HG03064 (cell line): ENCODE measurements around the gene MFGE8.

Experiments
- ATAC-seq: cut with Tn5 transposase; IDR thresholded peaks from one replicate; pipeline ENCODE4 v1.9.1; 2021; ENCODE audit warnings: low read depth; ENCODE audit not compliant: unreplicated experiment

MFGE8 gene

DNA sequence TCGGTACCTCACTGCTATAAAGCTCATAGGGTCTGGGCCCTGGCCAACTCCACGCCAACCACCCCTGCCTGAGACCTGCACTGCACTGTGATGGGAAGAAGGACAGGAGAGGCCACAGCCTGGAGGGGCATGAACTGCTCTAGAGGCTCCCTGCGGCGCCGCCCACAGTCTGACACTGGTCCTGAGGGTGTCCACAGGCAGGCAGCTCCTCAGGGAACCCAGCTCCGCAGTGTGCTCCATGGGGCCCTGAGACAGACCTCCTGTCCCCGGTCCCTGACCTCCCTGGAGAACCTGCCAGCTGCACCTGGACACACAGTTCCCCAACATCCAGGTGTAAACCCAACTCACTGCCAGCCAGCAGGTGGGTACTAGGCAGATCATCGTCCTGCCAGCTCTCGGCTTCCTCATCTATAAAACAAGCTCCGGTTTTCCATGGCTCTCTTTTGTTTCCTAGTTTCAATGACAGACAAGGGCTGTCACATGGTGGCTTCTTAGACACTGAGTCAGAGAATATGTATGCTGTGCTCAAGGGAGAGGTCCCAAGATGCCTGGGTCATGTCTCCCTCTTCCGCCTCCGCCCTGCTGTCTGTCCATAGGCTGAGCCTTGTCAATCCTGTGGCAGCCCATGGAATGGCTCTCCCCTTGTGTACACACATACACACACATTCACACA is 12.7 kb downstream of the MFGE8 start:
- ATAC-seq, result no peak

DNA sequence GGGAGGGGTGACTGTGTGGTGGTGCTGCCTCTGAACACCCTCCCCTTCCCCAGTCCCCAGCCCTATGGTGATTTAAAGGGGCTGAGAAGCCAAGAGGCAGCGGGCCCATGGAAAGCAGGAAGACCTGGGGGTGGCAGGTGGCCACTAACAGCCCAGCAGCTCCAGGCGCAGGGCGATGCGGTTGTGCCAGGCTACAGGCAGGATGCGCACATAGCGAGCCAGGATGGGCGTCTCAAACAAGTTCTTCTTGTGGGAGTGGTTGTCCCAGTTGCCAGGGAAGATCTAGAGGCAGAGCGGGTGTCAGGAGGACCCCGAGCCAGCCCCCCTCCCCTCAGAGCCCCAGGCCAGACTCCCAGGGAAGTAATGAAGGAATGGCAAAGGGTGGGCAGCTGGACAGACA is 13.9 kb downstream of the MFGE8 start:
- no peak for ATAC-seq

DNA sequence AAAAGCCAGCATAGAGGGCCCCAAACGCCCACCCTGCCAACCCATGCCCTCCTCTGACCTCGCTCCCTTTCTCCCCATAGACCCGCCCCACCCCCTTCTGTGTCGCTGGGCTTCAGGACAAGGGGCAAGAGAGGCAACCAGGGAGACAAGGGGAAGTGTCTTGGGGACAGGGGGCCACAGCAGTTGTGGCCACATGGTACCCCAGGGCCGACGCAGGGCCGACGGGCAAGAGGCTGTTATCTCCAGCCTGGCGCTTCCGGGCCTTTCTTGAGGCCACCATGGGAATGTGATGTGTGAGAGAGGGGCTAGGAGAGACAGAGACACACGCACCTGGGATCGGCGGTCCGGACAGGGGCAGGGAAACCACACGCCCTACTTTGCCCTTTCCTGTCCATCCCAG is 14.4 kb downstream of the MFGE8 start:
- ATAC-seq, result no peak

DNA sequence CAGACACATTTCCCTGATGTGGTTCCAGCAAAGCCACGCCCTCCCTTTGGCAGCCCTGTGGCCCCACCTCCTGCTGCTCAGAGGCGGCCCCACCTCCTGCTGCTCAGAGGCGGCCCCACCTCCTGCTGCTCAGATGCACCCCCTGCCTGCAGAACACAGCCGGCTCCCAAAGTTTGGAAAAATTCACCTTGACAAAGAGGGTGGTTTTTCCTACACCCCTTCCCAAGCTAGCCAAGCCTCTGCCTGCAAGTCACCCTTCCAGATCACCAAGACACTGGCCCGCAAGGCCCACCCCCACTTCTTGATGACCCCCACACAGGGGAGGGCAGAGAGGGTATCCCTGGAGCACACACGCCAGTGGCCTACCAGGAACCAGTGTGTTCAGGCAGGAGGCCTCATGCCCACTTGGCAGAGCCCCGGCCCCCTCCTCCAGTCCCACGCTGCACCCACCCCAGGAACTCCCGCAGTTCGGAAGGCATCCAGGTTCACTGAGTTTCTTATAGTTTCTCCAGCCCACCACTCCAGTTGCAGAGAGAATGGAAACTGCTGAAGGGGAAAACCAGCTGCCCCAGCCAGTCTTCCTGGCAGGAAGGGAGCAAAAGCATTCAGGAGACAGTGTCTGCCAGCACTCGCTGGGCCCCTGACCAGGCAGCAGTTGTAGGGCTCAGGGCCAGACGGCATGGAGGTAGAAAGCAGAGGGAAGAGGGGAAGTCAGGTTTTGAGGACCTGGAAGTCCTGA is 15.6 kb downstream of the MFGE8 start:
- no peak for ATAC-seq

DNA sequence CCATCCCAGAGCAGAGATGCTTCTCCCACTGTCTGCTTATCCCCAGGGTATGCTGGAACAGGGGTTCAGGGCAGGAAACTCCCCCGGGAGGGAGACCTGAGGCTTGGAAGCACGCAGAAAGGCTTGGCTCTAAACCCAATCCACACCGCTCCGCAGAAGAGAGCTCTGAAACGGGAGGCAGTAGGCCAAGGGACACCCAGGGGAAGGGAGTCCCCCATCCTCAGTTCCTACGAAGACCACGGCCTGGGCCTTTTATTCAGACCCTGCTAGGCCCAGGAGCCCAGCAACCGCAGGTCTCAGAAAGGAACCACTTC is 16.1 kb downstream of the MFGE8 start:
- ATAC-seq, result no peak

DNA sequence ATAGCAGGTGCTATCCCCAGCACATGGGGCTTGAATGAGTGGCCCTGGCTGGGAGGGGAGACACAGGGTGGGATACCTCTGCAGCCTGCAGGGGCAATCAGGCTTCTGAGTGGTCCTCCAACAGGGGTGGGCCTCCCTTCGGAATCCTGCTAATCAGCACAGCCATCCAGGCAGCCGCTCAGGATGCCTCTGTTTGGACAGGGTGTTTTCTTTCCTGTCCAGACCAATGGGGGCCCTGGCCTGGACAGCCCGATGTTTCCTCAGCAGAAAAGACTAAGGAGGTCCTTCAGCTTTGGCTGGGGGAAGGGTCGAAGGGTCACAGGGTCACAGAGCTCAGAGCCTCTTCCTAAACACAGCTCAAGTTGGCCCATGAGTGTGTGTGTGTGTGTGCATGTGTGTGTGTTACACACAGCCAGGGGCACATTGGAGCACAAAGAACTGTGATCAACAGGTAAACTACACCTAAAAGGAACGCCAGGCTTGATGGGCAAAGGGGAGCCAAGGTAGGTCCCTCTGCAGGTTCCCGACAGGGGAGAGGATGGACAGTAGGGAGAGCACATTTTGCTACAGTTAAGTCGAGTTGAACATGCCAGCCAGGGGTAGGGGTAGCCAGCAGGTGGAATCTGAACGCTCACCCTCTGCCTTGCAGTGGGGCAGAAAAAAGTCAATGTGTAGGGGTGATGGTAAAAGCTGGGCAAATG is 16.7 kb downstream of the MFGE8 start:
- ATAC-seq, result no peak

DNA sequence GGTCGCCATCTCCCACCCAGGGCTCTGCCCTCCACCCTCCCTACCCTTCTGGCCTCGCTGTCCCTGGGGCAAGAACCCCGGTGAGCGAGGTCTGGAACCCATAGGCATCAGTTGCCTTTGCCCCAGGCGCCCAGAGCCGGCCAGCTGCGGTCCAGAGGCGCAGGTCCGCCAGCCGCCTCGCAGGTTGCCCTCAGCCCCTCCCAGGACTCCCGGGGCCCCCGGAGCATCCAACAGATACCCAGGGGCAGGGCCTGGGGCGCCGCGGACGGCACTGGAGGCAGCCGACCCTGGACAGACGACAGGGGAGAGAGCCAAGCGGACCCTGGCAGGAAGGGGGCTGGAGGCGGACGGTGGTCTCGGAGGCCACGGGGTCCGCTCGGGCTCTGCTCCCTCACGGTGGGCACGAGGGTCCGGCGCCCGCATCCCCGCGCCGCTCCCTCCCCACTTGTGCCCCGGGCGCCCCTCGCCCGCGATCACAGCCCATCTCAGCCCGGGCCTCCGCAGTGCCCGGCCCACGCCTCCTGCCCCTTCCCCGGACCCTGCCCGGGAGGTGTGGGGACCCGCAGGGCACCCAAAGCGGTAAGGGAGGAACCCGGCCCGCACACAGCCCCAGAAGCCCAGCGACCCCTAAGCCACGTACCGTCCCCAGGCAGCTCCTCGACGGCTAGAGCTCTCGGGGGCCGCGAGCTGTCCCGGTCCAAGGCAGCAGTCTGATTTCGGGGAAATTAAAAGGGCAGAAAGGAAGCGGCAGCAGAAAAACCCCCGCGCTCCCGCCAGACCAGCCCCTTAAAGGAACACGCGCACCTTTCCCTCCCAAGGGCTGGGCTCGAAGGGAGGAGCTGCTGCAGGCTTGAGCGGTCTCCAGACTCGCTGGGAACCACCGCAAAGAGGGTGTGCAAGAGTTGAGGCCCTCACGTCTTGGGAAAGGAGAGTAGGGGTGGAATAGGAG is 18.1 kb downstream of the MFGE8 start, which contains the start of gene HAPLN3:
Gene HAPLN3, minus strand, starts transcription at position 726 of the 949 bp plus-strand sequence. CDS start 8,246 bp downstream, outside the sequence.
- ATAC-seq, result no peak

DNA sequence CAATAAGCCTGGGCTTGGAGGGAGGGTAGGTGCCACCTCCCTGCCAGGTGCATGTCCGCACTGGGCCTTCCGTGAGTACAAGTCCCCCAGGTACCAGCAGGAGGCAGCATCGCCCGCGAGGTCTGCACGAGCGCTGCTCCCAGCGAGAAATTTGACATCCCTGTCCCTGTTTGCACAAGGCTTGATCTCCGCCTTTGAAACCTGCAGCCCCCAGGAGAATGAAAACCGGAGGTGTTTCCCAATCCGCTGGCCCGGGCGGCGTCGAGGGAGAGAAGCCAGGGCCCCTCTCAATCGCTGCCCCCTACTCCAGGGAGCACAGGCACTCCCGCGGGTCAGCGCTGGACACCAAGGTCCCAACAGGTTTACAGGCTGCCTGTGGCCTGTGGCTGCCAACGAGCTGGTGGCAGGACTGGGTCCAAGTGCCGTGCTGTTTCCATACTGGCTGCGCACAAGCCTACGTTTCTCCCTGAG is 18.8 kb downstream of the MFGE8 start:
- ATAC-seq, result no peak

DNA sequence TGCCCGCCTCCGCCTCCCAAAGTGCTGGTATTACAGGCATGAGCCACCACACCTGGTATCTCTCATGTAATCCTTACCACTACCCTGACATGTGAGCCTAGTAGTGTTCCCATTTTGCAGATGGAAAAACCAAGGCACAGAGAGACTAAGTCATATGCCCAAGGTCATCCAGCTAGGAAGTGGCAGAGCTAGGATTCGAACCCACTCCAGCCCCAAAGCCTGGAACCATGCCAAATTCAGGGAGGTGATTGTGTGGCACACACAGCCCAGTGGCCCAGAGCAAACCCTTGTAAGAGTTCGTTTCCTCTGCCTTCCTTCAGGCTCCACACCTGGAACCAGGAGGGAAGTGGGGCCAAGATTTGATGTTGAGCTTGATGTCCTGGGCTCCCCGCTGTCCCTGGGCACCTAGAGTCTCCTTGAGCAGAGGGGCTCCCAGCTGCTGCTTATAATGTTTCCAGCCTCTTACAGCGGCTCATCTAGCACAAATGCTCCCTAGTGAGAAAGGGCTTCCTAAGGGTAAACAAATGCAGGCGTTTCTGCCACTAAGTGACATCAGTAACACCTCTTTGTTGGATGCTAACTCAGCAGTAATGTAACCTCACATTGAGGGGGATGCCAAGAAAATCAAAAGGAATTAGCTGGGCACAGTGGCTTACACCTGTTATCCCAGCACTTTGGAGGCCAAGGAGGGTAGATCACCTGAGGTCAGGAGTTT is 21.5 kb downstream of the MFGE8 start:
- no peak for ATAC-seq

DNA sequence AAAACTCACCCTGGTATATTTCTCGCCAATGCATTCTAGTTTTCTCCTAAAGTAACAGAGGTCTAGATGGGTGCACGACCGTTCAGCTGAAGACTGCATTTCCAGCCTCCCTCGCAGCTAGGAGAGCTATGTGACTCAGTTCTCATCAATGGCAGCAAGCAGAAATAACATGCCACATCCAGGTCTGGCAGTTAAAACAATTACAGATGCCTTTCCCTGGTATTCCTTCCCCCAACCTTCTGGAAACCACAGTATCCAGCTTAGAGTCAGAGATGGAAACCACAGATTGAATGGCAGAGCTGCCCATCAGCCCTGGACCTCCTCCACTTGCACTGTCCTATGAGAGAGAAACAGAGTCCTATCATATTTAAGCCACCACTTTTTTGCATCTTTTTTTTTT is 22.7 kb downstream of the MFGE8 start:
- ATAC-seq, result no peak

DNA sequence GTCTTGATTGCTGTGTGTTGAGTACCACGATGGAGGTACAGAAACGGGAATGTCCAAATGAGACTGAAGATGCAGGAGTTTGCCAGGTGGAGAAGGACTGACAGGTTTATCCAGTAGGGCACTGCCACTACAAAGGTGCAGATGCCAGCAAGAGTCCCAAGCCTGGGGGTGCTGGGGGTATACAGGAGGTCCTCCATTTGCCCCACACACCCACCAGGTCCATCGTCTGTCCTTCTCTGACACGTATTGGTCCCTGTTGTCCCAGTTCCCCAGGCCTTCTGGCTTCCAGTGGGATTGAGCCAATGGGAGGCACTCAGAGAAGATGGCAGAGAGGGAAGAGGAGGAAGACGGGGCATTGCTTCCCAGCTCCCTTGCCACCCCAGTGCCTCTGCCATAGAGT is 24.5 kb downstream of the MFGE8 start:
- ATAC-seq, result no peak

DNA sequence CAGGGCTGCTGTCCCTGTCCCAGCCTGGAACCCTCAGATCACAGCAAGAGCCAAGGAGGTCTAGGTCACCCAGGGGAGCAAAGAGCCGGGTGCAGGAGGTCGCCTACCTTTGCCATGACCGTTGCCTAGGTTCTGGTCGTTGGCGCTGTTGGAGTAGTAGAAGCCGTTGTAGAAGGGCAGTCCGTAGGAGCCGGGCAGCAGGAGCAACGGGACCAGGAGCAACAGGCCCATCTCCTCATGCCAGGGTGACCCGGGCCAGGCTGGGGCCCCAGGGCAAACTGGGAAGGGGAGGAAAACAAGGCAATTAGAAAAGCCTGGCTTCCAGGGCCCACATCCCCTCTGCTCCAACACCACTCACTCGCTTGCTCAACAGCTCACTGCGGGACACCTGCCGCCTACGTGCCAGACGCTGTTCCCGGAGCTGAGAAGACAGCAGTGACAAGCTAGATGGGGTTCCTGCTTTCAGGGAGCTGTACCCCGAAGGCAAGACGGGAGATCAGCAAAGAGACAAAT is 26.1 kb downstream of the MFGE8 start:
- no peak for ATAC-seq

DNA sequence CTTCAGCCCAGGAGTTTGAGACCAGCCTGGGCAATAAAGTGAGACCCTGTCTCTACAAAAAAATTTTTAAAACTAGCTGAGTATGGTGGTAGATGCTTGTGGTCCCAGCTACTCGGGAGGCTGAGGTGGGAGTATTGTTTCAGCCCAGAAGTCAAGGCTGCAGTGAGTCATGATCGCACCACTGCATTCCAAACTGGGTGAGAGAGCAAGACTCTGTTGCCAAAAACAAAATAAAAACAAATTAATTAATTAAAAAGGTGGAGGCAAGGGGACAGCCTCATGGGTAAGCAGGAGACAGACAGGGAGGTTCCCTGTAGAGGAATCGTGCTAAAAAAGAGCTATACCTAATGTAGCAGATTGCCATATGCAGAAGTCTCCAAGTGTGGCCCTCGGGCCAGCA is 30.4 kb downstream of the MFGE8 start:
- ATAC-seq, result no peak

DNA sequence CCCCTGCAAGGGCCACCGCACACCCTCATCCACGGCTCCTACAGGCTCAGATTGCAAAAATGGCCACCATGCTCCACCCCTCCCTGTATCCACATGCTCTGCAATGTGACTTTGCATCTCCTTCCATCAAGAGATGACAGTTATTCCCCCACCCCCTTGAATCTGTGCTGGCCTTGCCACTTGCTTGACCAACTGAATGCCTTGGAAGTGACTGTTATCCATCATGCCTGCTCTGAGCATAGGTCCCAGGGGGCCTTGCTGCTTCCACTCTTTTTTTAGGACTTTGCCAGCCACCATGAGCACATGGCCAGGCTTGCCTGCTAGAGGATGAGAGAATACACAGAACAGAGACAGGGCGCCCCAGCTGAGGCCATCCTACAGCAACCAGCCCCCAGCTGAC is 31.4 kb downstream of the MFGE8 start:
- no peak for ATAC-seq

DNA sequence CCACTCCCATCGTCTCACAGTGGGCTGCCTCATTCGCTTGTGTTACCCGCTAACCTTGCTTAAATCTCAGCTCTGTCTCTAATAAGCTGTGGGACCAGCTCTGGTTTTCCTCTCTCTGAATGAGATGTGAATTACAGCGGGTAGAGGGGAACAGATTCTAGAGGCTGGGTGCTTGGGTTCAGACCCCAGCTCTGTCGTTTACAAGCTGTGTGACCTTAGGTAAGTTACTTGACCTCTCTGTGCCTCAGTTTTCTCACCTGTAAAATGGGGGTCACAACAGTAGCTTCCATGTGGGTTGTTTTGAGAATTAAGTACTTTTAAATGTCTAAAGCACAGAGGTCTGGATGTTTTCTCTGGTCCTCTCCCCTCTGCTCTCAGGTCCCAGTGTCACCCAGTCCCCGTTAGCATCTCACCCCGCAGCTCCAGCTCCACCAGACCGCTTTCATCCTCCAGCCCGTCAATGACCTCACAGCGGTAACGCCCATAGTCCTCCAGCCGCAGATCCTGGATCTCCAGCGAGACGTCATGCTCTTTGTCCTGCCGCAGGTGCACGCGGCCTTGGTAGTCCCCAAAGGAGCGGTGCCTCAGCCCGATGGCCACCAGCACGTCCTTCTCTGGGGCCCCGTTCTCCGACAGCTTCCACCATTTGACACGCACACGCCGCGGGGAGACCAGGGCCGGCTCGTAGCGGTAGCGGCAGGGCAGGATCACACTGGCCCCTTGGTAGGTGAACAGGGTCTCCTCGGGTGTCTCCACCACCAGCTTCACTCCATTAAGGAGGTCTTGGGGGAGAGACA is 32.0 kb downstream of the MFGE8 start:
- ATAC-seq, result no peak

DNA sequence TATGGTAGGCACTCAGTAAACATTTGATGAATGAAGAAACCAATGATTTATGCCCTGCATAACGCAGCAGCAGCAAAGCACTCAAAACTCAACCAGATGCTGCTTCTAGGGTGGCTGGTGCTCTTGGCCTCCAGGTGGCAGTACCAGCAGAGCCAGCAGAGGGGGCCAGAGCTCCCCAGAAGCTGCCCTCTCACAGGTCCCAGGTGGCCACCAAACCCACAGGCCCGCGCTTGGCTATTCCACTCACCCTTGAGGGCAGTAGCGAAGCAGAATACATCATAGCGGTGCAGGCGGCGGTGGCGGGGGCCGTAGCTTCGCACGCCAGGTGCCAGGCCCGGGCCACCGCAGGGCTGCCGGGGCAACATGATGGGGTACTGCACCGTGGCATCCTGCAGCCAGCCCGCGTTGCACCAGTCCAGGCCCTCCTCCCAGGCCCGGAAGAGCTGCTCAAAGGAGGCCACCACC is 34.4 kb downstream of the MFGE8 start:
- no peak for ATAC-seq

DNA sequence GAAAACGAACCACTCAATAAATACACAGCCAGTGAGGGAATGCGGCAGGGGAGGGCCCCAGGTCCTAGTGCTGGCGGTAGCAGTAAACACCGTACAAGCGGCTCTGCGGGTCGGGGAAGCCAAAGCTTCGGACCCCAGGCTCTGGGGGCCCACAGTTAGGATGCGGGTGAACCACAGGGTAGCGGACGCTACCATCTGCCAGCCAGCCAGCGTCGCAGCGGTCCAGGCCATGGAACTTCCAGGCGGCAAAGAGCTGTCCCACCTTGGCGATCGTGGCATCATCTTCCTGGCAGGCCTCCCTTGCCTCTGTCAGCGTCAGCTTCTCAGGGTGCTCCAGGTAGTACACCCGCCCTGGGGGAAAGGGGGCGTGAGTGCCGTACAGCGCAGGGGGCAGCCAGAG is 35.3 kb downstream of the MFGE8 start:
- ATAC-seq, result no peak

DNA sequence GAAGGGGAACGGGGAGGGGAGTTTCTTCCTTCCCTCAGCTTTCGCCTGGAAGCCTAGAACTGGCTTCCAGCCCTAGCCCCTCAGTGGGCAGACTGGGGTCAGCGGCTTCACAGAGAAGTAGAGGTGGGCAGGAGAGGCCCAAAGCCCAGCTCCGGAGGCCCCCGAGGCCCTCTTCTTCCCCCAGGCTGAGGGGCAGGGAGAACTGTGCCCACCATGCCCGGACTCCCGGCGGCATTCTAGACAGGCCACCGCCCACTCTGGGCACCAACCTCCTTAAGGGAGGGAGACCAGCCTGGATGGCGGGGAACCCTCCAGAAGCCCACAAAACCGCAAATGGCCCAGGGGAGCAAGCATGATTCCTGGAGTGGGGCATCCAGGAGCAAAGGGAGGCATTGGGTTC is 35.8 kb downstream of the MFGE8 start:
- ATAC-seq, result no peak

DNA sequence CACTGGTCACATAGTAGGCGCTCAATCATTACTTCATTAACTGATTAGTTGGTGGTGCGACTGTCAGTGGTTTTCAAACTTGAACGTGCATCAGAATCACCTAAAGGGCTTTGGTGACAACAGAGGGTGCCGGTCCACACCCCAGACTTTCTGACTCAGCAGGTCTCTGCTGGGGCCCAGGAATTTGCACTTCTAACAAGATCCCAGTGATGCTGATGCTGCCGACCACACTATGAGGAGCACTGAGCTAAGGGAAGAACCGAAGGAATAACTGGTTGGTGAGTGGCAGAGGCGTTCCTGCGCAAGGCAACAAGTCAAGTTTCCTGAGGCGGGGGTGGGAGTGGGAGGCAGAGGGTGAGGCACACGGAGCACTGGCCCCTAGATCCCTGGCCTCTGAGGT is 36.6 kb downstream of the MFGE8 start:
- ATAC-seq, result no peak
